Neural progenitor cell (in vitro differentiated cells): Measurements from ENCODE around the gene ZNF79.

Experiments
- EZH2 ChIP-seq: fragments of 200-600 bp; sonication (generic); IDR thresholded peaks from 2 replicates; pipeline ENCODE4 v1.6.1; 2017; ENCODE audit warnings: antibody characterized with exemption, mild to moderate bottlenecking, moderate library complexity
- EZH2phosphoT487 ChIP-seq: fragments of 200-600 bp; sonication (generic); IDR thresholded peaks from 2 replicates; pipeline ENCODE4 v1.6.1; 2017; ENCODE audit warnings: antibody characterized with exemption
- TF ChIP-seq, protein P1 (sequence below): fragments of 200-600 bp; sonication (generic); IDR thresholded peaks from 2 replicates; pipeline ENCODE4 v1.5.1; 2017; ENCODE audit warnings: antibody characterized with exemption, mild to moderate bottlenecking

DNA sequence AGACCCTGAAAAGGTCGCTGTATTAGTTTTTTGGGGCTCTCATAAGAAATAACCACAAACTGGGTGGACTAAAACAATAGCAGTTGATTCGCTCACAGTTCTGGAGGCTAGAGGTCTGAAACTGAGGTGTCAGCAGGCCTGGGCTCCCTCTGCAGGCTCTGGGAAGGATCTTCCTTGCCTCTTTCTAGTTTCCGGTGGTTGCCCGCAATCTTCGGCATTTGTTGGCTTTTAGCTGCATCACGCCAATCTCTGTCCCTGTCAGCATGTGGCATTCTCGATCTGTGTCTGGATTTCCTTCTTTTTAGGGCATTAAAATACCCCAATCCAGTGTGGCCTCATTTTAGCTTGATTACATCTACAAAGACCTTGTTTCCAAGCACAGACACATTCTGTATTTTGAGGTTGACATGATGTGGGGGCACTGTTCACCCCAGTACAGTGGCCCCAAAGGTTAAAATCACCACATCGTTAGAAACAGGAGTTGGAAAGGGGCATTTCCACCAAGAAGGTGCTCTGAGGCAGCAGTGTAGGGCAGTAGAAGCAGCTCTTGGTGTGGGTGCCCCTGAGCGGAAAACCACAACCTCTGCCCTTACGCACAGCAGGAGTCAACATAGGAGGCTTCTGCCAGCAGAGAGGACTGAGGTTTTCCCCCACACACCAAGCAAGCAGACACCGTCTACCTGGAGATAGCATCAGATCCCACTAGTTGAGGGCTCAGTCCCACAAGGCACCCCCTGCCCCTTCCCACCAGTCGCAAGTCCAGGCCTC is 13.5 kb downstream of the ZNF79 start:
- TF ChIP-seq, protein P1, sequence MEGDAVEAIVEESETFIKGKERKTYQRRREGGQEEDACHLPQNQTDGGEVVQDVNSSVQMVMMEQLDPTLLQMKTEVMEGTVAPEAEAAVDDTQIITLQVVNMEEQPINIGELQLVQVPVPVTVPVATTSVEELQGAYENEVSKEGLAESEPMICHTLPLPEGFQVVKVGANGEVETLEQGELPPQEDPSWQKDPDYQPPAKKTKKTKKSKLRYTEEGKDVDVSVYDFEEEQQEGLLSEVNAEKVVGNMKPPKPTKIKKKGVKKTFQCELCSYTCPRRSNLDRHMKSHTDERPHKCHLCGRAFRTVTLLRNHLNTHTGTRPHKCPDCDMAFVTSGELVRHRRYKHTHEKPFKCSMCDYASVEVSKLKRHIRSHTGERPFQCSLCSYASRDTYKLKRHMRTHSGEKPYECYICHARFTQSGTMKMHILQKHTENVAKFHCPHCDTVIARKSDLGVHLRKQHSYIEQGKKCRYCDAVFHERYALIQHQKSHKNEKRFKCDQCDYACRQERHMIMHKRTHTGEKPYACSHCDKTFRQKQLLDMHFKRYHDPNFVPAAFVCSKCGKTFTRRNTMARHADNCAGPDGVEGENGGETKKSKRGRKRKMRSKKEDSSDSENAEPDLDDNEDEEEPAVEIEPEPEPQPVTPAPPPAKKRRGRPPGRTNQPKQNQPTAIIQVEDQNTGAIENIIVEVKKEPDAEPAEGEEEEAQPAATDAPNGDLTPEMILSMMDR: no peak
- TF ChIP-seq EZH2 (no peak), EZH2phosphoT487 (no peak)
